Liver (tissue), 3 donors: ENCODE measurements around the gene ARRDC3.

Experiments
- FOXA2 ChIP-seq: IDR thresholded peaks from 2 replicates; pipeline ENCODE4 v1.6.1; 2016; ENCODE audit warnings: antibody characterized with exemption
- RAD21 ChIP-seq, 2 donors: IDR thresholded peaks; 2 replicates each; pipeline ENCODE4 v1.6.1; 2016; ENCODE audit warnings: antibody characterized with exemption in 2 of 2, mild to moderate bottlenecking in 2 of 2
- RXRA ChIP-seq, 2 donors: IDR thresholded peaks; 2 replicates each; pipeline ENCODE4 v1.6.1; 2017 to 2018; ENCODE audit warnings: antibody characterized with exemption in 2 of 2, mild to moderate bottlenecking in 1 of 2
- SP1 ChIP-seq: IDR thresholded peaks from 2 replicates; pipeline ENCODE4 v1.6.1; 2018; ENCODE audit warnings: antibody characterized with exemption, mild to moderate bottlenecking
- YY1 ChIP-seq: IDR thresholded peaks from 2 replicates; pipeline ENCODE4 v1.6.1; 2016; ENCODE audit warnings: antibody characterized with exemption, mild to moderate bottlenecking
- TF ChIP-seq, protein P1 (sequence below): fragments of 150-350 bp; IDR thresholded peaks from 2 replicates; pipeline ENCODE4 v1.5.1; 2017; ENCODE audit warnings: improper control_type of control experiment, low read depth, low read length; ENCODE audit not compliant: missing input control
- TF ChIP-seq, protein P2 (sequence below): IDR thresholded peaks from 2 replicates; pipeline ENCODE4 v1.6.1; 2016; ENCODE audit warnings: antibody characterized with exemption, mild to moderate bottlenecking
- donor health status: healthy.
- donor health status: healthy.

DNA sequence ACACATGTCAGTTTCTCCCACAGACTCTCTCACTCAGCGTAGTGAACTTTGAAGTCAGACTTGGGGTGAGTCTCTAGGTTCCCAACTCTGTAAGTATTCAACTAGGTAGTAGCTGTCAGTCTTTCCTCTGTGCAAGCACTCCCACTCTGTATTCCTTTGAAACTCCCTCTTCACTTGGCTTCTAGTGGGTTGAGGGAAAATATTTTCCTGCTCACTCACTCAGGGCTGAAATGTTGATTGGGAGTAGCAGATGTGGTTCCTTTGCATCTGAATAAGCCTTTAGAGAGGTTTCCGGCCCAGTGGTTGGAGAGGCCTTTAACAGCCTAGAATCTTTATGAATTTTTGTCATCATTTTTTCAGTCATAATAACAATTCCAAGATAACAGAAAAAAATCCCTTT lies 18.1 kb upstream of the ARRDC3 start:
- TF ChIP-seq, protein P1, sequence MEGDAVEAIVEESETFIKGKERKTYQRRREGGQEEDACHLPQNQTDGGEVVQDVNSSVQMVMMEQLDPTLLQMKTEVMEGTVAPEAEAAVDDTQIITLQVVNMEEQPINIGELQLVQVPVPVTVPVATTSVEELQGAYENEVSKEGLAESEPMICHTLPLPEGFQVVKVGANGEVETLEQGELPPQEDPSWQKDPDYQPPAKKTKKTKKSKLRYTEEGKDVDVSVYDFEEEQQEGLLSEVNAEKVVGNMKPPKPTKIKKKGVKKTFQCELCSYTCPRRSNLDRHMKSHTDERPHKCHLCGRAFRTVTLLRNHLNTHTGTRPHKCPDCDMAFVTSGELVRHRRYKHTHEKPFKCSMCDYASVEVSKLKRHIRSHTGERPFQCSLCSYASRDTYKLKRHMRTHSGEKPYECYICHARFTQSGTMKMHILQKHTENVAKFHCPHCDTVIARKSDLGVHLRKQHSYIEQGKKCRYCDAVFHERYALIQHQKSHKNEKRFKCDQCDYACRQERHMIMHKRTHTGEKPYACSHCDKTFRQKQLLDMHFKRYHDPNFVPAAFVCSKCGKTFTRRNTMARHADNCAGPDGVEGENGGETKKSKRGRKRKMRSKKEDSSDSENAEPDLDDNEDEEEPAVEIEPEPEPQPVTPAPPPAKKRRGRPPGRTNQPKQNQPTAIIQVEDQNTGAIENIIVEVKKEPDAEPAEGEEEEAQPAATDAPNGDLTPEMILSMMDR: no peak
- TF ChIP-seq RXRA (IDR thresholded peaks at IDR 0.05): no peak
- TF ChIP-seq FOXA2: no peak
- no peak for TF ChIP-seq YY1
- TF ChIP-seq RAD21 (IDR thresholded peaks at IDR 0.05): no peak
- TF ChIP-seq SP1: no peak
- TF ChIP-seq, protein P2, sequence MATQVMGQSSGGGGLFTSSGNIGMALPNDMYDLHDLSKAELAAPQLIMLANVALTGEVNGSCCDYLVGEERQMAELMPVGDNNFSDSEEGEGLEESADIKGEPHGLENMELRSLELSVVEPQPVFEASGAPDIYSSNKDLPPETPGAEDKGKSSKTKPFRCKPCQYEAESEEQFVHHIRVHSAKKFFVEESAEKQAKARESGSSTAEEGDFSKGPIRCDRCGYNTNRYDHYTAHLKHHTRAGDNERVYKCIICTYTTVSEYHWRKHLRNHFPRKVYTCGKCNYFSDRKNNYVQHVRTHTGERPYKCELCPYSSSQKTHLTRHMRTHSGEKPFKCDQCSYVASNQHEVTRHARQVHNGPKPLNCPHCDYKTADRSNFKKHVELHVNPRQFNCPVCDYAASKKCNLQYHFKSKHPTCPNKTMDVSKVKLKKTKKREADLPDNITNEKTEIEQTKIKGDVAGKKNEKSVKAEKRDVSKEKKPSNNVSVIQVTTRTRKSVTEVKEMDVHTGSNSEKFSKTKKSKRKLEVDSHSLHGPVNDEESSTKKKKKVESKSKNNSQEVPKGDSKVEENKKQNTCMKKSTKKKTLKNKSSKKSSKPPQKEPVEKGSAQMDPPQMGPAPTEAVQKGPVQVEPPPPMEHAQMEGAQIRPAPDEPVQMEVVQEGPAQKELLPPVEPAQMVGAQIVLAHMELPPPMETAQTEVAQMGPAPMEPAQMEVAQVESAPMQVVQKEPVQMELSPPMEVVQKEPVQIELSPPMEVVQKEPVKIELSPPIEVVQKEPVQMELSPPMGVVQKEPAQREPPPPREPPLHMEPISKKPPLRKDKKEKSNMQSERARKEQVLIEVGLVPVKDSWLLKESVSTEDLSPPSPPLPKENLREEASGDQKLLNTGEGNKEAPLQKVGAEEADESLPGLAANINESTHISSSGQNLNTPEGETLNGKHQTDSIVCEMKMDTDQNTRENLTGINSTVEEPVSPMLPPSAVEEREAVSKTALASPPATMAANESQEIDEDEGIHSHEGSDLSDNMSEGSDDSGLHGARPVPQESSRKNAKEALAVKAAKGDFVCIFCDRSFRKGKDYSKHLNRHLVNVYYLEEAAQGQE: no peak
